ENCODE data around the gene CLSTN3.

DNA sequence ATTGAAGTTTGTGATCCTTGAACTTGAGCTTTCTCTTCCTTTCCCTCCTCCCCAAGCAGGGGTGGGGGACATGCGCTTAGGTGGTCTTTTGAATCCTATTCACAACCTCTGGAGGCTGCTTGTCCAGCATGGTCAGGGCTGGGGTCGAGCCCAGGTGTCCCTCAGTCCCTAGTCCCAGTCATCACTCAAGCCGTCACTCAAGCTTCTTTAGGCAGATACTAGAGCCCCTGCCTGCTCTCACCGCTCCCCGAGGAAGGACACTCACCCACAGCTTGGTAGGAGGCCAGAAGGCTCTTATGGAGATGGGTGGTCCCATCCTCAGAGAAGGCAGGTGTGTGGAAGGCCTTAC, 20.6 kb upstream of the CLSTN3 start:
- TF ChIP-seq, protein P1, sequence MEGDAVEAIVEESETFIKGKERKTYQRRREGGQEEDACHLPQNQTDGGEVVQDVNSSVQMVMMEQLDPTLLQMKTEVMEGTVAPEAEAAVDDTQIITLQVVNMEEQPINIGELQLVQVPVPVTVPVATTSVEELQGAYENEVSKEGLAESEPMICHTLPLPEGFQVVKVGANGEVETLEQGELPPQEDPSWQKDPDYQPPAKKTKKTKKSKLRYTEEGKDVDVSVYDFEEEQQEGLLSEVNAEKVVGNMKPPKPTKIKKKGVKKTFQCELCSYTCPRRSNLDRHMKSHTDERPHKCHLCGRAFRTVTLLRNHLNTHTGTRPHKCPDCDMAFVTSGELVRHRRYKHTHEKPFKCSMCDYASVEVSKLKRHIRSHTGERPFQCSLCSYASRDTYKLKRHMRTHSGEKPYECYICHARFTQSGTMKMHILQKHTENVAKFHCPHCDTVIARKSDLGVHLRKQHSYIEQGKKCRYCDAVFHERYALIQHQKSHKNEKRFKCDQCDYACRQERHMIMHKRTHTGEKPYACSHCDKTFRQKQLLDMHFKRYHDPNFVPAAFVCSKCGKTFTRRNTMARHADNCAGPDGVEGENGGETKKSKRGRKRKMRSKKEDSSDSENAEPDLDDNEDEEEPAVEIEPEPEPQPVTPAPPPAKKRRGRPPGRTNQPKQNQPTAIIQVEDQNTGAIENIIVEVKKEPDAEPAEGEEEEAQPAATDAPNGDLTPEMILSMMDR (IDR thresholded peaks at IDR 0.05) = no peak
- TF ChIP-seq POLR2A (IDR thresholded peaks at IDR 0.05) = no peak

All from testis (tissue), 2 donors.